C4-2B (cell line): ENCODE data around the gene CEP192.

Experiments
- ZFX ChIP-seq: fragments of 450-650 bp; IDR thresholded peaks from 2 replicates; pipeline ENCODE4 v1.6.1; 2017
- TF ChIP-seq, protein P1 (sequence below): fragments of 450-650 bp; conservative IDR thresholded peaks from 2 replicates; pipeline ENCODE4 v1.5.1; 2017; ENCODE audit warnings: mild to moderate bottlenecking

DNA sequence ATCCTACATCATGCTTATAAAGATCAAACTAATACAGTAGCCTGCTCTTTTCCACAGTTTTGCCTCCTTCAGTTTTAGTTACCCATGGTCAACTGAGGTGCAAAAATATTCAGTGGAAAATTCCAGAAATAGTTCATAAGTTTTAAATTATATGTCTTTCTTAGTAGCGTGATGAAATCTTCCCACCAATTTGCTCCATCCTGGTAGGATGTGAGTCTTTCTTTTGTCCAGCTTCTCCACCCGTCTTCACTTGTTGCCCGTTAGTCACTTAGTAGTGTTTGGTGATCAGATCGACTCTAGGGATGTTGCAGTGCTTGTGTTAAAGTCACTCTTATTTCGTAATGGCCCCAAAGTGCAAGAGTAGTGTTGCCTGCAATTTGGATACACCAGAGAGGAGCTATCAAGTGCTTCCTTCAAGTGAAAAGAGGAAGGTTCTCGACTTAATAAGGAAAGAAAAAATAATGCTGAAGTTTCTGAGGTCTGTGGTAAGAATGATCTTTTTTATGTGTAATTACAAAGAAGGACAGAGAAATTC is 57.0 kb downstream of the CEP192 start:
- TF ChIP-seq, protein P1, sequence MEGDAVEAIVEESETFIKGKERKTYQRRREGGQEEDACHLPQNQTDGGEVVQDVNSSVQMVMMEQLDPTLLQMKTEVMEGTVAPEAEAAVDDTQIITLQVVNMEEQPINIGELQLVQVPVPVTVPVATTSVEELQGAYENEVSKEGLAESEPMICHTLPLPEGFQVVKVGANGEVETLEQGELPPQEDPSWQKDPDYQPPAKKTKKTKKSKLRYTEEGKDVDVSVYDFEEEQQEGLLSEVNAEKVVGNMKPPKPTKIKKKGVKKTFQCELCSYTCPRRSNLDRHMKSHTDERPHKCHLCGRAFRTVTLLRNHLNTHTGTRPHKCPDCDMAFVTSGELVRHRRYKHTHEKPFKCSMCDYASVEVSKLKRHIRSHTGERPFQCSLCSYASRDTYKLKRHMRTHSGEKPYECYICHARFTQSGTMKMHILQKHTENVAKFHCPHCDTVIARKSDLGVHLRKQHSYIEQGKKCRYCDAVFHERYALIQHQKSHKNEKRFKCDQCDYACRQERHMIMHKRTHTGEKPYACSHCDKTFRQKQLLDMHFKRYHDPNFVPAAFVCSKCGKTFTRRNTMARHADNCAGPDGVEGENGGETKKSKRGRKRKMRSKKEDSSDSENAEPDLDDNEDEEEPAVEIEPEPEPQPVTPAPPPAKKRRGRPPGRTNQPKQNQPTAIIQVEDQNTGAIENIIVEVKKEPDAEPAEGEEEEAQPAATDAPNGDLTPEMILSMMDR: no peak
- TF ChIP-seq ZFX: no peak
